Myocyte (in vitro differentiated cells): ENCODE results near the gene HS3ST4. TPM values are rescaled to one million over a fixed set of nuclear protein-coding genes. Genes with fewer than 3 reads are reported as not detected.

Experiments used
- DNase-seq: peaks from one replicate; pipeline ENCODE4 v3.0.0-alpha.2; 2012; ENCODE audit warnings: low read depth
- microRNA counts: library from miRNA; unstranded; fragments of <30 nt; microRNA quantifications from one replicate; lab custom pipeline; 2016
- microRNA-seq: library from miRNA; unstranded; fragments of <30 nt; microRNA quantifications from one replicate; pipeline ENCODE4, GENCODE V29; 2016
- total RNA-seq: library from RNA; depleted of rRNA; stranded (reverse); fragments of >200 nt; gene quantifications from 2 replicates; pipeline ENCODE4 v1.2.3, GENCODE V29; 2014

The HS3ST4 gene
- total RNA-seq, 1 donor from 2014 or later: not detected

DNA sequence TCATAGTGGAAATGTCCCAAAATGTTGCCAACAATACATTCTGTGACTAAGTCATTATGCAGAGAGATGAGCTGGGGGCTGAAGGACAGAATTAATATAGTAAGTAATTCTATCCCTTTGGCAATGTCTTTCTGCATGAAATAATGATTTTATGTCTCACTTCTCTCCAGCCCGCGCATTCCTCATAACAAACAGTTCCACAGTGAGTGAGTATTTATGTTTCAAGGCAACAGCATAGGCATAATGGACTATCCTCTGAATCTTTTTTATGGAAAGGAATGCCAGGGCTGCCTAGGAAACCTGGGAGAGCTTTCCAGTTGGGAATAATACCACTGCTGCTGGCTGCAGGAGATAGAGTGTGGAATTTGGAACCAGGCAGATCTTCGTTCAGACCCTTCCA lies 477.7 kb downstream of the HS3ST4 start:
- DNase-seq: no peak

DNA sequence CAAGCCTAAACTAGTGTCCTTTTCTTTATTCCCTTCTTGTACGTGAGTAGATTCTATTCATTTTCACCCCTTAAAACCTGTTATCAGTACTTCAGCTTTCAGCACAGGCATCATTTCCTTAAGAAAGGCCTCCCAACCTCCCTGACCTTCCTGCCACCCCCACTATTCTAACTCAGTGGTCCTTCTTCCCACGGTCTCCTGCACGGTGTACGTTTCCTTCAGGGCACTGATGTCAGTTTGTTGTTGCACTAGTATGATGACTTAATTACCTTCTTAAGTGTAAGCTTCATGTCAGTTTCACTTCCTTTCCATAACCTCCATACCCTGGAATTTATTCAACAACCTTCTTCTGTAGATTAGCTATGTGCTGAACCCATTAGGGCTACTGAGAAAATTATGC lies 484.2 kb downstream of the HS3ST4 start:
- no peak for DNase-seq

- DNase-seq: no peak
Measured at GRCh38 chr16:26177438-26177837, 485.7 kb downstream of the HS3ST4 start.

DNA sequence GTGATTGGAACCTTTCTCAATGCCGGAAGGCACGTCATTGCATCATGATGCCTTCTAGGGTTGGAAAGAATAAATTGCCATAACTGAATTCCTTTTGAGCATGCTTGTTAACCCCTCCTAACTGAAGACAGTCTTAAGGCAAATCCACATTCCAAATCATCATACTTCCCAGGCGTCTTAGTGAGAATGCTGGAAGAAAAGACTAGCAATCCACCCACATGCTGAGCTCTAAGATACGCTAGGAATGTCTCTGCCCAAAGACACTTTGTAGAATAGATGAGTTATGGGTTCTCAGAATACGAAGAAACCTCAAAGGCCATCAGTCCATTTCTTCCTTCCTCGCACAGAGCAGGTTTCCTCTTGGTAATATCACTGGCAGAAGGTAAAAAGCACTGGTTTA lies 486.5 kb downstream of the HS3ST4 start:
- no peak for DNase-seq

DNA sequence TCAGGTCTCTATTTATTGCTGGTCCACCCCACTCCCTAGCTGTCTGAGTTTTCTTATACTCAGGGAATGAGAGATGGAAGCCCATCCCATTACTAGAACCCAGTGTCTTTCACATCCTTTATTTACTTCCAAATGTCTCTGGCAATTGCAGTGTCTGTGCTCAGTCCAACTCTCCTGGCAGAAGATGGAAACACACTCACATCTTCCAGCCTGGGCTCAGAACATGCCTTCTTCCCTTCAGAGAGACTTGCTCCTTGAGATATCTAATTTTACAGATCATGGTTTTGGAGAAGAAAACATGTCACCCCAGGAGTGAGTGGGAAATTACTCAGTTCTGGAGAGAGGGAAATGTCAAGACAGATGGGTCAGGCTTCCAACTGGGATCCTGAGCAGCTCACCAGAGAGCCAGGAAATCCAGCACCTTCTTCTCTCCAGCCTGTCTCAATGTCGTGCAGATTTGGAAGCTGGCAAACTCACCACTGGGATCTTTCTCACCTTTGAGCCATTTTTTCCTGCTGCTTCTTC lies 494.4 kb downstream of the HS3ST4 start:
- DNase-seq: no peak

MicroRNAs encoded within 50 kb of the gene (microRNA counts, 767-probe panel; counts per million panel counts)
- microRNA hsa-miR-548w (lab: Ali Mortazavi, UCI): not detected

Small RNA genes within 50 kb of the gene (microRNA-seq; reads per million reads assigned to microRNA genes)
- not detected for gene MIR548W
